NCI-H446 (cell line): ENCODE data around the gene QRFP.
"Not testable (repeated sequence)": the region's sequence is repeated elsewhere in the genome, so short reads cannot be mapped to it uniquely, and the experiment has no call there.

Source experiments
- DNase-seq, 2 experiments: peaks; one replicate each; lab custom pipeline; 2025; lab: John Stamatoyannopoulos, UW

Gene QRFP

GRCh38 chr9:130849356-130849755 is 47.3 kb downstream of the QRFP start:
- DNase-seq: no peak

- not testable (repeated sequence) for DNase-seq
Observed at GRCh38 chr9:130848514-130848913, 48.1 kb downstream of the QRFP start.

- peak; percentile 10 to 56 for DNase-seq
Observed at GRCh38 chr9:130847306-130848217, 49.0 kb downstream of the QRFP start.

DNA sequence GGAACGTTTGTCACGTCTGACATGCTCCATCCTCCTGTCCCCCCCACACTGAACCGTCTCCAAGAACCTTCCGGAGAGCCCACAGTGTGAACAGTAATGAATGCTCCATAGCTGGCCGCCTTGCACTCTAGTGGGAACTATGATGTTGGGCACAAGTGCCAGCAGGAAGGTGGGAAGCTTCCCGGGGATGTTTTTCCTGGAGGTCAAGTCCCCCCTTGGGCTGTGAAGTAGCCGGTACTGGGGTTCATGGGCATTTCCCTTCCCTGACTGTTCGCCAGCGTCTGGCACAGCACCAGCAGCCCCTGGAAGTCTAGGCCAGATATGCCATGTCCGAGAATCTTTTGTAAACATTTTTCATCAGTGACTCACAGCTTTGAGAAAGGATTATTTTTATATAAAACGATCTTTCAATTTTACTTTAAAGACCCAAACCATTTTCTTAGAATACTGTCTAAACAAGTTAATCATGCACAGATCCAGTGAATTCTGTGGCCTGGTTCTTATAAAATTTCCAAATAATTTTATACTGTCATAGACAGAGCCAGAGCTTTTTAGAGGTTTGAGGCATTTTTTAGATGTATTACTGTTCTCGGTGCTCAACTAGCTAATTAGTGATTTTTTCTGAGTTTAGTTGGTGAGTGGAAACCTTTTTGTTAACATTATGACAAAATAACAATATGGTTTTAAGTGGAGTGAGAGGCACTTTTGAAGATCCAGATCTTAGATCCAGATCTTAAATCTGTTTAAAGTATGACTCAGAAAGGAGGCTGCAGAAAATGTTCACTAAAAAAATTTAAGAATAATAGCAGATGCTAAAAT is 49.9 kb downstream of the QRFP start:
- DNase-seq: peak in 1 of 2 experiments; percentile 51

DNA sequence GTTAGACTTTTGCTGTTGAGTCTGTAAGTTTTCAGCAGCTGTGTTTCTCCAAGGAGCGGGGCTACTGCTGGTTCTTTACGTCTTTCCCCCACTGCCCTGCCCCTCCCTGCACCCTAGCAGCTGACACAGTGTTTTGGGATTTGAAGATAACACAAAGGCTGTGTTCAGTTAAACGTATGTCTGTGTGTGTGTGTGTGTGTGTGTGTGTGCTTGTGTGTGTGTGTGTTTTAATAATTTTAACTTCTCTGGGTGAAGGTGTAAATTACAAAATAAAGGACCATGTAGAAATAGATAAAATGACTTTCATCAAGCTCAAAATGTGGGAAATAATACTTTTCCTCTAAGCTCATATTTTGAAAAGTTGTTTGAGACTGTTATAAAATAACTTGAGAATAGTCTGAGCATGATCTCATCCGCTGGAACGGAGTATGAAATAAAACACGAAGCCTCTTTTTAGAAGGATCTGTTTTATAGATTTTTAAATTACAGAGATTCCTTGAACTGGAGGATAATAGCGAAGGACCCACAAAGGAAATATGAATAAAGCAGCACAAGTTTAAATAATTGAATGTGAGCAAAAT is 50.6 kb downstream of the QRFP start:
- no peak for DNase-seq

GRCh38 chr9:130845254-130845653 is 51.4 kb downstream of the QRFP start:
- no peak for DNase-seq

GRCh38 chr9:130844044-130844451 is 52.6 kb downstream of the QRFP start:
- no peak for DNase-seq

DNA sequence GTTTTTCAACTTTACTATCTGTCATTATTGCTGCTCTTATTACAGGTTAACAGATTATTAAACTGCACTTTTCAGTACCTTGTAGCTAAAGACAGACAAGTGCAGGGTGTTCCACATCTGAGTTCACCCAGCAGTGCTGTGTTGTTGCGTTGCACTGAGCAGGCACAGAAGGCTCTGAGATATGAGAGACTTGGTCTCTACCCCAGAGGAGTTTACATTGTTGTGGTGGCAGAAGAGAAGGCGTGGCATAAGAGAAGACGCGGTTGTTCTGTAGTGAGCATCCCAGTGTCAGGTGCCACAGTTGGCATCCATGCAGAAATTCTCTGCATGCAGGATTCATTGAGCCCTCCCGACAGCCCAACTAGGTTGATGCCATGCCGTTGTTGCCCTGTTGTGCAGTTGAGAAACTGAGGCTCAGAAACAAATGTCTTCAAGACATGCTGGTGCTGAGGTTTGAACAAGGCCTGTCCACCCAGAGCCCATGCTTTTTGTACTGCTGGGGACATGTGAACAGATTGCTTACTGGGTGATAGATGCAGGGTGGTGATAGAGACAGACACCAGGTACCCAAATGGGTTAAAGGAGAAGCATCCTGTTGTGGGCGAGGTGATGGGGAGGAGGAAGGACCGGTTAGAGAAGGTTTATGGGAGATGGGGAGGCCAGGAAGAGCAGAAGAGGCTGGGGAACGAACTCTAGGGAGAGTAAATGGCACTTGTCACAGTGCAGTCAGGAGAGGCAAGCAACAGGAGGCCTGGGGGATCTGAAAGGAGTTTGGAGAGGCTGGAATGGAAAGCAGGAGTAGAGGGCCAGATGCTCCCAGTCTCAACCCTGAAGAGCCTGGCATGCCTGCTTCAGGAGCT is 53.3 kb downstream of the QRFP start:
- peak in 1 of 2 experiments; percentile 14 for DNase-seq
